Activated CD8-positive, alpha-beta T cell treated with anti-CD3 and anti-CD28 coated beads, Interleukin-2, amount 10 ng/mL, durations not matched to agents 7 days and 5 days (primary cell): Measurements from ENCODE around the gene SLC12A3. TPM values are rescaled to one million over a fixed set of nuclear protein-coding genes. Genes with fewer than 3 reads are reported as not detected.
A peak's percentile ranks its signal among the peaks of the same experiment; 100 is the strongest.

Source experiments
- ATAC-seq: fragments of 150-1000 bp; cut with Tn5 transposase; one replicate; pipeline ENCODE4 v1.10.0; 2021; ENCODE audit warnings: moderate library complexity
- CTCF ChIA-PET: fragments of 350-600 bp; sonication (Branson Sonifier 250); formaldehyde crosslinking; loops from one replicate; lab custom pipeline; 2021; ENCODE audit warnings: antibody characterized with exemption; lab: Charles Lee
- POLR2A ChIA-PET: fragments of 350-600 bp; sonication (Branson Sonifier 250); formaldehyde crosslinking; loops from one replicate; lab custom pipeline; 2021; ENCODE audit warnings: antibody characterized with exemption; lab: Charles Lee
- DNase-seq: peaks from one replicate; pipeline ENCODE4 v3.0.0-alpha.2; 2020
- H3K27ac Mint-ChIP-seq: one replicate; pipeline ENCODE4 v1.8.0; 2021; ENCODE audit warnings: mild to moderate bottlenecking, mixed read lengths
- H3K27me3 Mint-ChIP-seq: one replicate; pipeline ENCODE4 v1.8.0; 2021; ENCODE audit warnings: low read depth, mixed read lengths
- H3K36me3 Mint-ChIP-seq: one replicate; pipeline ENCODE4 v1.8.0; 2021; ENCODE audit warnings: low read depth, mixed read lengths
- H3K4me1 Mint-ChIP-seq: one replicate; pipeline ENCODE4 v1.8.0; 2021; ENCODE audit warnings: low read depth, mixed read lengths
- H3K4me3 Mint-ChIP-seq: one replicate; pipeline ENCODE4 v1.8.0; 2021; ENCODE audit warnings: mild to moderate bottlenecking, mixed read lengths
- H3K9me3 Mint-ChIP-seq: one replicate; pipeline ENCODE4 v1.8.0; 2022; ENCODE audit warnings: mixed read lengths; ENCODE audit not compliant: insufficient read depth
- total RNA-seq, 2 experiments: library from RNA; stranded (reverse); gene quantifications; one replicate each; pipeline ENCODE4 v1.2.3, GENCODE V29; 2021

The SLC12A3 gene
- total RNA-seq, 2 experiments from 2014 or later = not detected

DNA sequence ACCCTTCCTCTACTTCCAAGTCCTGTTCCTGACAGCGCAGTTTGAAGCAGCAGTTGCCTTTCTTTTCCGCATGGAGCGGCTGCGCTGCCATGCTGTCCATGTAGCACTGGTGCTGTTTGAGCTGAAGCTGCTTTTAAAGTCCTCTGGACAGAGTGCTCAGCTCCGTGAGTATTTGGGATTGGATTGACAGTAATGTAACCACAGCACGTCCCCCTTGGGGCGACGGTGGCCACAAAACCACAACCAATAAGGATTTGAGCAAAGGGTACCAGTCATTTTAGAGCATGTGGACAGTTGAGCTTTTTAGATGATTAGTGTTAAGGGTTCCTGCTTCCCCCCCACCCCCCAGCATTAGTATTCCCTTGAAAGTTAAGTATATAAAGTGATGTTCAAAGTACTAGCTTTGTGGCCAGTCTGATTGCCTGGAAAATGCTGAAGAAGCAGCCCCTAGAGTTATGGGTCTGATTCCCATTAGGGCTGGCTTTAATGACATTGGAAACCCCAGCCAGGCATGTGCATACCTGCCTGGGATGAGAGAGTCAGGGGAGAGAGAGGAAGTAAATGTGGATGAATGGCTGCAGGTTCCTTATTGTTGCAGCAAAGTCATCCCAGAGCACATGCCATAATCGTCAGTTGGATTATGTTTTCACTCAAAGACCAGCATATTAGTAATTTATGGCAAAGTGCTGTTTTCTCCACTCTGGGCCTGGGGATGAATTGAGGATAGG lies 31.6 kb upstream of the SLC12A3 start:
- H3K4me3 Mint-ChIP-seq = no peak overlapping the region
- no peak for DNase-seq
- no peak overlapping the region for H3K27ac Mint-ChIP-seq
- H3K27me3 Mint-ChIP-seq = no peaks in the 10 kb centered on the region
- peaks cover 52% of the 10 kb centered on the region for H3K36me3 Mint-ChIP-seq
- CTCF ChIA-PET = interaction anchor here (1.0 to 1.1 kb wide), 2 partner anchors 15 to 19 kb away, joined by 3 read pairs; no protein-coding TSS in a partner anchor
- no peak for ATAC-seq
- POLR2A ChIA-PET = interaction anchor here (0.6 kb wide), 1 partner anchor 209 kb away, joined by 3 read pairs; no protein-coding TSS in a partner anchor
- H3K4me1 Mint-ChIP-seq = peaks cover 11% of the 10 kb centered on the region
- H3K9me3 Mint-ChIP-seq = no peaks in the 10 kb centered on the region

GRCh38 chr16:56835320-56835719 lies 29.7 kb upstream of the SLC12A3 start:
- no peak overlapping the region for H3K4me3 Mint-ChIP-seq
- ATAC-seq (no peak), DNase-seq (no peak)
- ChIA-PET POLR2A (no interaction called here), CTCF (no interaction called here)
- H3K36me3 Mint-ChIP-seq = peaks cover 61% of the 10 kb centered on the region
- H3K4me1 Mint-ChIP-seq = peaks cover 11% of the 10 kb centered on the region
- no peaks in the 10 kb centered on the region for H3K9me3 Mint-ChIP-seq
- no peaks in the 10 kb centered on the region for H3K27me3 Mint-ChIP-seq
- no peak overlapping the region for H3K27ac Mint-ChIP-seq

DNA sequence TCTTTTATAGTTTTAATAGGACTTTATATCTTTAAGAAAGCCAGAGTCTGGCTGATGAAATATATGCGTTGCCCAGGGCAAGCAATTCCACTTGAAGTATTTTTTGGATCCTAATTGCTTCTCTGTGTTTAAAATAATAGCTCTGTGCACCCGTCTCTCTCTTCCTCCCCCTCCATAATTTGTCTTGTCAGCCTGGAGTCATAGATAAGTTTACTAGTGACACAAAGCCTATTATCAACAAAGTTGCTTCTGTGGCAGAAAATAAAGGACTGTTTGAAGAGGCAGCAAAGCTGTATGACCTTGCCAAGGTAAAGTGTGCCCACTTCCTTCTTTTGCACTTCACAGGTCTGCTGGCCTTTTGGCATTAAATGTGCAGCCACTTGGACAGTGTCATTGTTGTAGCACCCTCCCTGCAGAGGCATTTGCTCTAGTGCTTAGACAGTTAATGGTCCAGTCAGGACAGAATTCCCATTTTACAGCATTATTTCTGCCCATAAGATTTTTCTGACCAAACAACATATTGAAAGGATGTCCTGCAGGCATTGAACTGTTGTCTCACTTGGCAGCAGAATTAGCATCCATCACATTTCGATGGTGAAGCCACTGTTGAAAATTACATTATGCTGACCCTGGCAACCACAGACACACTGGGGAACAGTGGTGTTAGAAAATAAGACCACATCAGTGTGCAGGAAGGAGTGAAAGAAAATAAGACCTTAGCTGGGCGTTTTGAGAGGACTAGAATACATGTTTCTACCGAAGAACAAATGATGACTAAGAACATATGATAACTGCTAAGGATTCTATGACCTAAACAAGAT lies 28.4 kb upstream of the SLC12A3 start:
- Mint-ChIP-seq H3K36me3 (peaks cover 67% of the 10 kb centered on the region), H3K27ac (no peak overlapping the region), H3K4me1 (peaks cover 11% of the 10 kb centered on the region), H3K9me3 (no peaks in the 10 kb centered on the region), H3K4me3 (no peak overlapping the region), H3K27me3 (no peaks in the 10 kb centered on the region)
- DNase-seq (no peak), ATAC-seq (no peak)
- POLR2A ChIA-PET = no interaction called here
- CTCF ChIA-PET = interaction anchor here (1.1 to 3.8 kb wide), 3 partner anchors 11 to 23 kb away, joined by 3 to 15 read pairs (median 4); no protein-coding TSS in a partner anchor

DNA sequence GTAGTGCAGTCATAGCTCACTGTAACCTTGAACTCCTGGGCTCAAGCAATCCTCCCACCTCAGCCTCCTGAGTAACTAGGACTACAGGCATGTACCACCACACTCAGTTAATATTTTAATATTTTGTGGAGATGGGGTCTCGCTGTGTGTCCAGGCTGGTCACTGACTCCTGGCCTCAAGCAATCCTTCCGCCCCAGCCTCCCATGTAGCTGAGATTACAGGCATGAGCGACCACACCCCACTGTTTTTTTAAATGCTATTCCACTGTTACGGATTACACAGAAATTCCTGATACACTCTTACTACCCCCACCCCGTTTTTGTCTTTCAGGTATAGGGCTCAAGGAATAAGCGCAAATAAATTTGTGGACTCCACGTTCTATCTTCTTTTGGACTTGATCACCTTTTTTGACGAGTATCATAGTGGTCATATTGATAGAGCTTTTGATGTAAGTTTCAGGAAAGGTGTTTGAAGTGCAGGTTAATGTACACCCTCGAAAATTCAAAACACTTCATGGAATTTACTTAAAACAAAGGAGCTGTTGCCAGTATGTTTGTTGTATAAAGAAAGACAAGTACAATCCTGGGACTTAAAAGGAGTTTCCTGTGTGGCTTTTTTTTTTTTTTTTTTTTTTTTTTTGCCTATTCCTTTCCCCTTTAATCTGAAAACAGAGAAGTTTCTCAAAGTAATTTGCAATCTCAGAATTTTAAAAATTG lies 26.2 kb upstream of the SLC12A3 start:
- ChIA-PET CTCF (interaction anchor here (1.2 to 3.8 kb wide), 4 partner anchors 10 to 113 kb away, joined by 3 to 15 read pairs (median 3); no protein-coding TSS in a partner anchor), POLR2A (no interaction called here)
- Mint-ChIP-seq H3K27ac (no peak overlapping the region), H3K4me1 (peaks cover 5% of the 10 kb centered on the region), H3K27me3 (no peaks in the 10 kb centered on the region), H3K36me3 (peaks cover 65% of the 10 kb centered on the region), H3K4me3 (no peak overlapping the region), H3K9me3 (no peaks in the 10 kb centered on the region)
- DNase-seq = no peak
- no peak for ATAC-seq

DNA sequence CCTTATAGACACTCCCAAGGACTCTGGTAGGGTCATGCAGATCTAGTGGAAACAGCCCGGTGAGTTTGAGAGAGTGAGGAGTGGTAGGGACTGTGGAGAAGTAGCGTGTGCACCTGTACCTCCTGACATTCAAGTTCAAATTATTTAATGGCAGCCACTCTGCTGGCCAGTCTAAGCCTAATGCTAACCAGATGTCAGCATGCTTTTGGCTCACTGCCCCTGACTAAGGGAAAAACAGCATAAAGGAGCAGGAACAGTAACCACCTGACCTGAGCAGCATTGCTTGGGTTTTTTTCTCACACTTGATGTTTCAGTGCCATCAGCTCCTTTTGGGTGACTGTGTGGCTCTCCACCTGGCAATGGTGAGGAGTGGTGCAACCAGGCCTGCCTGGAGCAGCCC lies 23.8 kb upstream of the SLC12A3 start:
- DNase-seq = no peak
- peaks cover 64% of the 10 kb centered on the region for H3K36me3 Mint-ChIP-seq
- H3K27me3 Mint-ChIP-seq = no peaks in the 10 kb centered on the region
- ChIA-PET CTCF (interaction anchor here (1.1 to 1.5 kb wide), 2 partner anchors 27 to 48 kb away, joined by 3 read pairs; no protein-coding TSS in a partner anchor), POLR2A (no interaction called here)
- no peak overlapping the region for H3K4me3 Mint-ChIP-seq
- H3K27ac Mint-ChIP-seq = peak overlapping the region; percentile 10
- peaks cover 5% of the 10 kb centered on the region for H3K4me1 Mint-ChIP-seq
- no peaks in the 10 kb centered on the region for H3K9me3 Mint-ChIP-seq
- no peak for ATAC-seq

- Mint-ChIP-seq H3K4me3 (no peak overlapping the region), H3K9me3 (no peaks in the 10 kb centered on the region), H3K36me3 (peaks cover 62% of the 10 kb centered on the region), H3K4me1 (peaks cover 2% of the 10 kb centered on the region), H3K27me3 (no peaks in the 10 kb centered on the region), H3K27ac (no peak overlapping the region)
- DNase-seq (no peak), ATAC-seq (no peak)
- ChIA-PET CTCF (interaction anchor here (1.1 to 1.5 kb wide), 2 partner anchors 26 to 49 kb away, joined by 3 read pairs; no protein-coding TSS in a partner anchor), POLR2A (no interaction called here)
Observed at GRCh38 chr16:56841659-56842058, 23.3 kb upstream of the SLC12A3 start.

- POLR2A ChIA-PET = no interaction called here
- CTCF ChIA-PET = interaction anchor here (1.0 to 1.5 kb wide), 3 partner anchors 17 to 49 kb away, joined by 3 read pairs; no protein-coding TSS in a partner anchor
- no peaks in the 10 kb centered on the region for H3K9me3 Mint-ChIP-seq
- no peak overlapping the region for H3K27ac Mint-ChIP-seq
- H3K27me3 Mint-ChIP-seq = no peaks in the 10 kb centered on the region
- ATAC-seq (no peak), DNase-seq (no peak)
- H3K4me3 Mint-ChIP-seq = no peak overlapping the region
- H3K4me1 Mint-ChIP-seq = peaks cover 5% of the 10 kb centered on the region
- H3K36me3 Mint-ChIP-seq = peaks cover 61% of the 10 kb centered on the region
Observed at GRCh38 chr16:56842133-56842532, 22.9 kb upstream of the SLC12A3 start.

- CTCF ChIA-PET = interaction anchor here (1.2 kb wide), 1 partner anchor 10 kb away, joined by 3 read pairs; no protein-coding TSS in a partner anchor
- peaks cover 63% of the 10 kb centered on the region for H3K36me3 Mint-ChIP-seq
- no peaks in the 10 kb centered on the region for H3K27me3 Mint-ChIP-seq
Observed at GRCh38 chr16:56844056-56844455, 21.0 kb upstream of the SLC12A3 start.

DNA sequence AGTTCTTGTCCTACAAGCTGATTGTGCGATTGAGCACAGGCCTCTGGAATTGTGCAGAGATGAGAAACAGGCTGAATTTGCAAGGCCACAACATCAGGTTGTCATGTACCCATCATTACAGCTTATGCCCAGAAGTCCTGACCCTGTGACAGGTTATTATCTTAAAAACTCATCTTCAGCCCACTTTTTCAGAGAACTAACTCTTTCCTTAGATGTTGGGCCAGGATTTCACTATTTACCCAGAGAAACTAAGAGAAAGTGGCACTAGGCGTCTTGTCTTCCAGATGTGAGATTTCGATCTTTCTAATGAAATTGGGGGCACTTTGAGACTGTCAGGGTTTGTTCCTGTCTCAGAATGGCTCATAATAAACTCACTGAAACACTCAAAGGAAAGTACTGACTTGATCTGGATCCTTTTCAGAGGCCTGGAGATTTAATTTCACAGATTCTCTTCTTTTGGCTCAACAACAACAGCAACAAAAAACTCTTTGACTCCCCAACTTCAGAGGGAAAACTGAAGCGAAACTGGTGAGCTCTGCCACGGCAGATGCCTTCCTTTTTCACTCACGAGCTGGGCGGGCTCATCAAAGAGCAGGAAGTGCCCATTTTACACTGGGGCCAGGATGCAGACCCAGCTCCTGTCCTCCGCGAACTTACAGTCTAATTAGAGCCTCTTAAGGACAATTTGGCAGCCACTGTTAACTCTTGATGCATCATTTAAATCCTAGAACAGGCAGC lies 17.7 kb upstream of the SLC12A3 start:
- no peak for DNase-seq
- peak; percentile 44 for ATAC-seq
- ChIA-PET CTCF (interaction anchor here (0.8 to 11.8 kb wide), 6 partner anchors 10 to 340 kb away, joined by 3 to 96 read pairs (median 4); partner anchors contain the start of gene SLC12A3), POLR2A (no interaction called here)
- H3K36me3 Mint-ChIP-seq = peaks cover 40% of the 10 kb centered on the region
- peaks cover 45% of the 10 kb centered on the region for H3K4me1 Mint-ChIP-seq
- no peak overlapping the region for H3K4me3 Mint-ChIP-seq
- peaks cover 3% of the 10 kb centered on the region for H3K9me3 Mint-ChIP-seq
- peak overlapping the region; percentile 47 for H3K27ac Mint-ChIP-seq
- H3K27me3 Mint-ChIP-seq = no peaks in the 10 kb centered on the region

More at GRCh38 chr16:56844056-56844455, 21.0 kb upstream of the SLC12A3 start:
- Mint-ChIP-seq H3K27ac (no peak overlapping the region), H3K4me1 (peaks cover 23% of the 10 kb centered on the region), H3K9me3 (peaks cover 3% of the 10 kb centered on the region), H3K4me3 (no peak overlapping the region)
- POLR2A ChIA-PET = no interaction called here
- DNase-seq (no peak), ATAC-seq (no peak)

GRCh38 chr16:56848029-56848936 lies 16.7 kb upstream of the SLC12A3 start:
- ATAC-seq (no peak), DNase-seq (no peak)
- Mint-ChIP-seq H3K4me1 (peaks cover 45% of the 10 kb centered on the region), H3K27ac (no peak overlapping the region), H3K9me3 (peaks cover 3% of the 10 kb centered on the region), H3K27me3 (no peaks in the 10 kb centered on the region), H3K4me3 (no peak overlapping the region), H3K36me3 (peaks cover 33% of the 10 kb centered on the region)
- ChIA-PET POLR2A (no interaction called here), CTCF (interaction anchor here (0.8 to 11.8 kb wide), 9 partner anchors 9 to 341 kb away, joined by 3 to 96 read pairs (median 3); partner anchors contain the start of gene SLC12A3)
